NCI-H526 treated with DMSO at 0.1 percent for 48 hours (cell line): ENCODE data around the gene RENBP.
"Not testable (repeated sequence)": the region's sequence is repeated elsewhere in the genome, so short reads cannot be mapped to it uniquely, and the experiment has no call there.

Source experiments
- DNase-seq: peaks from one replicate; lab custom pipeline; 2025; lab: John Stamatoyannopoulos, UW

RENBP gene

DNA sequence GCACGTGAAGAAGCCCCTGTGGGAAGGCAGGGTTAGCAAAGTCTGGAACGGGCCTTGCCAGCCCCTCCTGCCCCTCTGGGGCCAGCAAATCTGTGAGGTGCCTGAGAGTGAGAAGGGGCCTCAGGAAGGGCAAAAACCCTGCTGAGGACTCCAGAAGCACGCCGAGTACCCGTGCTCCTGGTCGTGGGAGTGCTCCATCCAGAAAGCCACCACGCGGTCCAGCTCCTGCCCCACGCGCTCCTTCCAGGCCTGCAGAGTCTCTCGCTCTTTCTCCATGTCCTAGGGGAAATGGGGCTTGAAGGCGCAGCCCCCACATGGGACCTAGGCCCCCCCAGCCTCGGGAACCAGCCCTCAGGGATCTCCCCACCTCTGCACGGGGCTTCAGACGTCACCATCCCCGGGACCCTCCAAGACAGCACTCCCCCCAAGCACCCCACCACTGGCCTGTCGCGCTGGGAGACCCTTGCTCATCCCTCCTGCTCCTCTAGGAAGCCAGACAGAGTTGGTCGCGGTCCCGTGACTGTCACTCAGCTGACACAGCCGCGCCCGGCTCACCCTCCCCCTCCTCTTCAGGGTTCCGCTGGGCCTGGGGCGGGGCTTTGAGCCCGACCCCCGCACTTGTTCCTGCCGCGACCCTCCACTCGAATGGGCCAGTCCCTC lies at the start of gene RENBP:
TSS of gene RENBP (minus strand) at position 504 of the 660 bp plus-strand sequence. CDS start at position 471, 33 bp downstream.
- no peak for DNase-seq

DNA sequence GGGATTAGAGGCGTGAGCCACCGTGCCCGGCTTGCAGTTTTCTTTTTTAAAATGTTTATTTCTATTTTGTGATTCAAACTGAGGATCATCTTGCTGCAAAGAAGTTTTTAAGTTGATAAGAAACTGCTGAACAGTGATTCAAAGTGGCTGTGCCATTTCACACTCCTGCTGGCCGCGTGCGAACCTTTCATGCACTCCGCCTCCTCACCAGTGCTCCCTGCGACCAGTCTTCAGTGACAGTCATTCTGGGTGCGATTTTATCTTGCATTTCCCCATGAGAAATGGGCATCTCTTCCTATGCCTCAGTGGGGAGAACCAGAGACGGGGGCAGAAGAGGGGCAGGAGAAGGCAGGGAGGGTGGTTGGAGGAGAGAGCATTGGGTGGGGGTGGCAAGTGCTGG lies 49.5 kb upstream of the RENBP start:
- DNase-seq: no peak

DNA sequence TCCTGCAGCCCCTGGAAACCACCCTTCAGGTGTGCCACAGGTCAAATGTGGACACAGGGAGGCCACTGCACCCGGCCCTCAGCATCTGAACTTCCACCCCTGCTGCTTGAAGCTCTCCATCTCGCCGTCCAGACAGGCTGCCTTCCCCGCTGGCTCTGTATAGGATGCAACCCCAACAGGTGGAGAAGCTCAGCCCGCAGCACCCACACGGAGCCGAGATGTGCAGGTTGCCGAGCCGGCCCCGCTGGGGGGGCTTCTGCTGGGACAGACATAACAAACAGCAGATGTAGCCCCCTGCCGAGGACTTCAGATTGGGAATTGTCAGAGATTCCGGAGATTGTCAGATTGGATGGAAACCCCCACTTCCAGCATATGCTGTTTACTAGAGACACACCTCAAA lies 48.6 kb upstream of the RENBP start:
- DNase-seq: no peak

DNA sequence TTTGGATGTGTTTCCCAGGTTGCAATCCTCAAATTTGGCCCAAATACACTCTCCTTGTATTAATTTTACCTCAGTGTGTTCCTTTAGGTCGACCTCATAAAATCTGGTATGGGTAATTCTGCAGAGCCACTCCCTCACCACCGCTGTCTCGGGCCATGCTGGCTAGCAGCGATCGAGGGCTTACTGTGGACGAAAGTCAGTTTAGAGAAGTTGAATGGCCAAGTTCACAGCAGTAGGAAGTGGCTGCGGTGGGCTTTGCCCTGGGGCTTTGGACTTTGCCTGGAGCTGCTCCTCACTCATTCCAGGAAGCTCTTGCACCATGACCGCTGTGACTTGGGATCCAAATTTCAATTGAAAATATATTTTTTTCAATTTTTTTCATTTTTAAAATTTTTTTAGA lies 47.7 kb upstream of the RENBP start:
- DNase-seq: no peak

DNA sequence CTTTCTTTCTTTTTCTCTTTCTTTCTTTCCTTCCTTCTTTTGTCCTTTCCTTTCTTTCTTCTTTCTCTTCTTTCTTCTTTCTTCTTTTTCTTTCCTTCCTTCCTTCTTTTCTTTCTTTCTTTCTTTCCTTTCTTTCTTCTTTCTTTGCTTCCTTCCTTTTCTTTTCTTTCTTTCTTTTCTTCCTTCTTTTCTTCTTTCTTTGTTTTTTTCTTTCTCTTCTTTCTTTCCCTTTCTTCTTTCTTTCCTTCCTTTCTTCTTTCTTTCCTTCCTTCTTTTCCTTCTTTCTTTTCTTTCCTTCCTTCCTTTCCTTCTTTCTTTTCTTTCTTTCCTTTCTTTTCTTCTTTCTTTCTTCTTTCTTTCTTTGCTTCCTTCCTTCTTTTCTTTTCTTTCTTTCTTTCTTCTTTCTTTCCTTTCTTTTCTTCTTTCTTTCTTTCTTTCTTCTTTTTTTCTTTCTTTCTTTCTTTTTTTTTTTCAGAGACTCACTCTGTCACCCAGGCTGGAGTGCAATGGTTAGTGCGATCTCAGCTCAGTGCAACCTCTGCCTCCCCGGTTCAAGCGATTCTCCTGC lies 46.7 kb upstream of the RENBP start:
- no peak for DNase-seq

DNA sequence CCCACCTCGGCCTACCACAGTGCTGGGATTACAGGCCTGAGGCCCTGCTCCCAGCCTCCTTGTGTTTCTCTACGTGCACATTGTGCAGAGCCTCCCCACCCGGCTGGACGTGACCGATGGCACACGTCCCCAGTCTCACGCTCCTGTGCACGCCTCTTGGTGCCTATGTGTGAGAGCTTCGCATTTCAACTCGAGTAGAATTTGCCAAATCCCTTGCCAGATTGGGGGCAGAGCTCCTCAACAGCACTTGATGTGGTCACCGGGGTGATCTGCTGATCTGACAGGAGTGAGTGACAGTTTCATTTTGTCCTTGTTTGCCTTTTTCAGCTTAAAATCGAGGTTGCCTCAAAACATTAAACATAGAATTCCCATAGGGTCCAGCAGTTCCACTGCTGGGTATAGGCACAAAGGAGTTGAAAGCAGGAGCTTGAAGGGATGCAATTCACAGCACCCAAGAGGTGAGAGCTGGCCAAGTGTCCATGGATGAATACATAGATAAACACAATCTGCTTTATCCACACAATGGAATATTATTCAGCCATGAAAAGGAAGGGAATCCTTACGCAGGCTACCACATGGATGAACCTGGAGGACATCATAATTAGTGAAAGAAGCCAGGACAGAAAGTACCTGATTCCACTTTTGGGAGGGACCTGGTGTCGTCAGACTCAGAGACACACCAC lies 45.7 kb upstream of the RENBP start:
- DNase-seq: no peak

DNA sequence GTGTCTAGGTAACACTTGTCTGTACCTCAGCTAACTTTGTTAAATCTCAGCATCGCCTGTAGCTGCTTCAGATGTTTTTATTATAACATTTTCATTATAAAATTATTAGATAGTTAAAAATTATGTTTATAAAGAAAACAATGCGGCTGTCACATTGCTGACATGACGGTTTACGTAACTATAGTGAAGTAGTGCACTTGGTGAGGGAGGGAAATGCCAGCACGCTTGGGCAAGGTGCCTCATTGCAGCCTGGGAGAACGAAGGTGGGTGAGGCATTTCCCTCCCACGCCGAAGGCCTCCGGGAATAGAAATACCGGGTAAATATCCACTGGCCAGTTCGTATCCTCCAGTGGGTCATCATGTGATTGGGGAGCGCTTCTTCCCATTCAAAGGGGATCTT lies 44.0 kb upstream of the RENBP start:
- DNase-seq: no peak

DNA sequence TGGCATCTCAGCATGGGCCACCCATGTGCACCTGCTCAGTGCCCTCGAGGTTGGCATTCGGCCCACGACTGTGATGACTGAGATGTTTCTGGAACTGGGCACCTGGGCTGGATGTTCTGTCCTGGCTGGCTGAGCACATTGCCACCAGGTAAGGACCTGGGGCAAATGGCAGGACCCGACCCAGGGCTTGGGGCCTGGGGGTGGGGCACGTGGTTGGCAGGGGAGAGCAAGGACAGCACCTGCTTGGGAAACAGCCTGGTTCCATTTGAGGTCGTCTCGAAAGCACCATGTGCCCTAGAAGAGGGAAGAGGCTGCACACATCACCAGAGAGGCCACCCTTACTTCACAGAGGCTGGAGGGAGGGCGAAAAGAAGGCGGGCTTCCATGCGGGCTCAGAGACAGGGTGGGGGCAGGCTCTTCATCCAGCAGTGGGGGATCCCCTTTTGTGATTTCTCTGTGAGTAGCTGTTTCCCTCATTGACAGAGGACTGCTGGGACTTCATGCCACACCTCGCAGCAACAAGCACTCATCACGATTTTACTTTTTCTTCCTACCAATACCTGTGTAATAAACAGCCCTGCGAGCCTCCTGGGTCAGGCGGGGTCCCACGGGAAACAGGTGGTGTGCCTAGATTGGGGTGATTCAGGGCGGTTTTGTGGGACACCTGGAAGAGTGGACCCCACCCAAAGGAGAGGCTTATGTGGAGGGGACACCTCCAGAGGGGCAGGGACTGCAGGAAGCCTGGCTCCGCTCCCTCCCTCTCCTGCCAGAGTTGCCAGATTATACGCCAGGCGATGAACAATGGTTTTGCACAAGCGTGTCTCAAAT lies 40.1 kb upstream of the RENBP start:
- no peak for DNase-seq

DNA sequence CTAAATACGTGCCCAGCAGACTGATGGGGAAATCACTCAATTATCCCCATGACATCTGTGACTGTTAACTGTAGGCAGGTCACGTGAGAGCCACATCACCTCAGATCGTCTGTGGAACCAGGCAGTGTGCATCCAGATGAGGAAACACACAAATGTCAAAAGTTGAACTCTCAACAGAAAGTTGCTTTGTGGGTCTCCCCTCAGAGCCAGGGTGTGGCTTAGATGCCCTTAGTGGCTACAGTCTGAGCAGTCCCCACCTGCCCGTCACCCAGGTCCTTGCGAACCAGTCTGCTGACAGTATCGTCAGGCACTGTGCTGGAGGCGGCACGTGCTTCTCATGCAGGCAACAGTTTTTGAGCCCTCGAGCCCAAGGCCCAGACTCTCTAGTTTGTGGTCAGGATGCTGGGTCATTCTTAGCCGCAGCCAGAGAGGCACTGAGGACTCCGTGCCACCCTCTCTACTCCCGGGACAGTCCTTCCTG lies 38.9 kb upstream of the RENBP start:
- no peak for DNase-seq

DNA sequence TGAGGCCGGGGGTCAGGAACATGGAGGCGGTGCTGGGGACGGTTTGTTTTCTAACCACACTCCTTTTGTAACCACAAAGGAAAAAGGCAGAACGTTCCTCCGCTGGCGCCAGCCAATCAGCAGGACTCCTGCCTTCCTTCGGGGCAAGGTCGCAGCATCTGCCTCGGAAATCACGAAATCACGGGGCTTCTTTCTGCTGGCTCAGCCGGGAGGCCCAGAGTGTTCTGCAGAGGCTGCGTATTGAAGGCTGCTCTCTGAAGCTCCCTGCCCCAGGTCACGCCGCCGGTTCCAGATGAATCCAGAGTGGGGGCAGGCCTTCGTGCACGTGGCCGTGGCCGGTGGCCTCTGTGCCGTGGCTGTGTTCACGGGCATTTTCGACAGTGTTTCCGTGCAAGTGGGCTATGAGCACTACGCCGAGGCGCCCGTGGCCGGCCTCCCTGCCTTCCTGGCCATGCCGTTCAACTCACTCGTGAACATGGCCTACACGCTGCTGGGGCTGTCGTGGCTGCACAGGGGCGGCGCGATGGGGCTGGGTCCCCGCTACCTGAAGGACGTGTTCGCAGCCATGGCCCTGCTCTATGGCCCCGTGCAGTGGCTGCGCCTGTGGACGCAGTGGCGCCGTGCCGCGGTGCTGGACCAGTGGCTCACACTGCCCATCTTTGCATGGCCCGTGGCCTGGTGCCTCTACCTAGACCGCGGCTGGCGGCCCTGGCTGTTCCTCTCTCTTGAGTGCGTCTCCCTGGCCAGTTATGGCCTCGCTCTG lies 37.5 kb upstream of the RENBP start:
- DNase-seq: no peak

DNA sequence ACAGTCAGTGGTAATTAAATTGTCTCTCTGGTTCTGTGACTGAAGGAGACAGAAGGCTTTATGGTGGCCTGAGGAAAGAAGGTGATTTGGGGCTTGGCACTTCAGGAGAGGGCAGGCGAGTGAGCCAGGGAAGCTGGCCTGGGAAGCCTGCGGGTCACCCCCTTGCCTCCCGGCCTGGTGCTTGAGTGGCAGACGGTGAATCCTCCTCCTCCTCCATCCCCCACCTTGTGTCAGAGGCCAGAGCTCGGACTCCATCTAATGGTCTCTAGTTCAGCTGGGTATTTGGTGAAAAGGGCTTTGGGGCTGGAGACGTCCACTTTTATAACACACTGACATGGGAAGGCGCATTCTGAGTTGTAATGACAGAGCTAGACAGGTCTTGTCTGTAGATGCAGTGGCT lies 36.8 kb upstream of the RENBP start:
- no peak for DNase-seq

DNA sequence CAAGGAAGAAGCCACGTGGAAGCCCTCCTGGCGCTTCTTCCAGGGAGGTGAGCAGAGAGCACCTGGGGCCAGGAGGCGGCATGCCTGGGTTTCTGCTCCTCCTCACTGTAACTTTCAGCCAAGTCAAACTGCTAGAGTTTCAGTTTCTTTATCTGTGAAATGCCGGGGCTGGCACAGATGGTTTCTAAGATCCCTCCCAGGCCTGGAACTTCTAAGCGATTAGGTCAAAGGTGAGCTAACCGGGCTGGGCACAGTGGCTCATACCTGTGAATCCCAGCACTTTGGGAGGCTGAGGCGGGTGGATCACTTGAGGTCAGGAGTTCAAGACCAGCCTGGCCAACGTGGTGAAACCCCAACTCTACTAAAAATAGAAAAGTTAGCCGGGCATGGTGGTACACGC lies 36.0 kb upstream of the RENBP start:
- not testable (repeated sequence) for DNase-seq

DNA sequence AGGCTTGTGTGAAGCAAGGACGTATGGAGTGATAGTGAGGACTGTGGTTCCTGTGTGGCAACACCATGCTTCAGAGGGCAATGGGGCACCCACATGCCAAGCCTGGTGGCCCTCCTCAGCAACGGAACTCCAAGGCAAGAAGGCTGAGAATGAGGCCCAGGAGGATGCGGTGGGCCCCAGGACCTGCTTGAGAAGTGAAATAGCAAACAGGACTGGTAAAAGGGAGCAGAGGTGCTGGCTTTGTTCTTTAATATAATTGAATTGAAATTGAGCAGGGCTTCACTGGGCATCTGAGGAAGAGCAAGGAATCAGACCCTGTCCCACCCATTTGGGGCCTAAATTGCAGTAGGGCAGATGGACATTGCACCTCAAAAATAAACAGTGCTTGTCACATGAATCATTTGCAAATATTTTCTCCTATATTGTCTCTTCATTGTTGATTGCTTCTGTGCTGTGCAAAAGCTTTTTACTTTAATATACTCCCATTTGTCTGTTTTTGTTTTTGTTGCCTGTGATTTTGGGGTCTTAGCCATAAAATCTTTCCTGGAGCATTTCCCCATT lies 30.4 kb upstream of the RENBP start:
- no peak for DNase-seq

DNA sequence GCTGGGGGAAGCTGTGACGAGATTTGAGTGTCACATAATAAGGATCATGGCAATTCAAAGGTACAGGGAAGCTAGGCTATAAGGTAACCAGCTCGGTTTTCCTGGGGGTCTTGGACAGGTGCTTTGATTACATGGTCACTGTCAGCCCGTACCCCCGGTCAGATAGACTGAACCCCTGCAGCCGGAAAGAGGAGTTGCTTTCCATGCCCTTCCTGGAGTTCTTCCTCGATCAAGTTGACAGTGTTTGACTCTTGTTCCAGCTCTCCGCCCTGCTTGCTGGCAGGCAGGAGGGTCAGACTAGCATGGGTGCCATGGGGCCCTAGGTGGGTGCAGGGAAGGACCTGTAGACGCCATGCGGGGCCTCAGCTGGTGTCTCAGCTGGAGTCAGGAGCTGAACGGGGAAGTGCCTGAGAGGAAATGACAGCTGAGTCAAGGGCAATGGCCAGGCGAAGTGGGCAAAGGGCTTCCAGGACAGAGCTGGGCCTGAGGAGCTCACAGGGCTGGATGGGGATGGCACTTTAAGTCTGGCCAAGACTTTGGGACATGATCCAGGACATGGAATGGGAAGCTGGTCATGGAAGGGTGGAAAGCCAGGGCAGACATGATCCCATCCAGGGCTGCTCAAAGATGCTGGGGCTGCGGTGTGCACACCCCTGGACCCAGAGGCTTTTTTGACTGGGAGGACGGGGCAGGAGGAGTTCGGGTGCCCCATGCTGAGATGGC lies 29.7 kb upstream of the RENBP start:
- no peak for DNase-seq

DNA sequence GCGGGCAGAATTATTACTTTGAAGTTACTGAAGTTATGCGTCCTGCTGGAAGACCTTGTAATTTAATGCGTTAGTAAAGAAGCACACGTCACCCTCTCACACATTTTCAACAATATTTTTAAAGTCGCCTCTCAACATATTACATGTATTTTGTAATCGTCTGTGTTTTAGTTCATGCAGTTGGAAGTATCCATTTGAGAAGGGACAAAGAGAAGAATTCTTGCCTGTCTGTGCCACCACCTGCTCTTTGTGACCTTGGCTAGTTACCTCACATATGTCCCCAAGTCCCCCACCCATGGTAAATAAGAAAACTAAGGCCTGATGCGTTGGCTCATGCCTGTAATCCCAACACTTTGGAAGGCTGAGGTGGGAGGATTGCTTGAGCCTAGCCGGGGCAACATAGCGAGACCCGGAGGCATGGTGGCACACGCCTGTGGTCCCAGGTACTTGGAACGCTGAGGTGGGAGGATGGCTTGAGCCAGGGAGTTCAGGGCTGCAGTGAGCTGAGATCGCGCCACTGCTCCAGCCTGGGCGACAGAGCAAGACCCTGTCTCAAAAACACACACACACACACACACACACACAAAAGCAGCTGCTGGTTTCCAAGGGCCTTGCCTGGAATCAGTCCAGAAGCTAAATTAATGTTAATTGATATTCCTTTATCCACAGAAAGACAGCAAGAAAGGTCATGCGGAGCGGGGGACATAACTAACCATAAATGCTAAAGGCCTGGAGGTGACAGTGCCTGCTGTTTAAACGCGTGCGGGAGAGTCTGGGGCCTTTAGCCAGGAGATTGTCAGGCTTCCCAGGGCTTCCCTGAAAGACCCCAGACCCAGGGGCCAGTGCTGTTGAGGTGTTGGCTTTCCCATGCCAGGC lies 28.9 kb upstream of the RENBP start:
- no peak for DNase-seq

DNA sequence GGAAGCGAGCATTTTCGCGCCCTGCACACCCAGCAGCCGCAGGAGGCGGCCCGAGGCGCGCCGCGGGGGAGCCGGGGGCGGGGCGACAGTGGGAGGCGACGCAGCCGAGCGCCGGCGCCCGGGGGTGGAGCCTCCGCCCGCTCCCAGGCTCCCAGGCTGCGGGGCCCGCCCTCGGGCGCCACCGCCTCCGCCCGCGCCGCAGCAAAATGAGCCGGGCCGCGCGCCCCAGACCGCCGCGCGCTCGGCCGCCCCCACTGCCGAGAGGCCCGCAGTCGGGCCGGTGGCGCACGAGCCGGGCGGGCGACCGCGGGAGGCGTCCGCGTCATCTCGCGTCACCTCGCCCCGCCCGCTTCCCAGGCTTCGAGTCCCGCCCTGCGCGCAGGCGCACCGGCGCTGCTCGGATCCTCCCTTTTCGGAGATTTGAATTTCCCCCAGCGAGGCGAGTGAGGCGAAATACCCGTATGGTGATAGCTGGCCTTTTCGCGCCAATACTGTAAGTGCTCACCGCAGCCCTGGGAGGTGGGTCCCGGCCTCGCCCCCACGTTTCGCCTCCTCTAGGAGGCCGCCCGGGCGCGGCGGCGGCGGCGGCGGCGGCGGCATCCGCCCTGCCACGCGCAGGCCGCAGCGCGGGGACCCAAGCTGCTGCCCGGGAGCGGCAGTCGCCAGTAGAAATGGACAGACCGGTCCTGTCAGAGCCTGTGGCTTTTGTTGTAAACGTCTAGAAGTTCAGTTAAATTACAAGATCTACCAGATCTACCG lies 28.1 kb upstream of the RENBP start, which contains the start of gene TMEM187:
TSS of gene TMEM187 (plus strand) at position 387 of the 759 bp plus-strand sequence. CDS start 9,309 bp downstream, outside the sequence.
- DNase-seq: peak; percentile 87

DNA sequence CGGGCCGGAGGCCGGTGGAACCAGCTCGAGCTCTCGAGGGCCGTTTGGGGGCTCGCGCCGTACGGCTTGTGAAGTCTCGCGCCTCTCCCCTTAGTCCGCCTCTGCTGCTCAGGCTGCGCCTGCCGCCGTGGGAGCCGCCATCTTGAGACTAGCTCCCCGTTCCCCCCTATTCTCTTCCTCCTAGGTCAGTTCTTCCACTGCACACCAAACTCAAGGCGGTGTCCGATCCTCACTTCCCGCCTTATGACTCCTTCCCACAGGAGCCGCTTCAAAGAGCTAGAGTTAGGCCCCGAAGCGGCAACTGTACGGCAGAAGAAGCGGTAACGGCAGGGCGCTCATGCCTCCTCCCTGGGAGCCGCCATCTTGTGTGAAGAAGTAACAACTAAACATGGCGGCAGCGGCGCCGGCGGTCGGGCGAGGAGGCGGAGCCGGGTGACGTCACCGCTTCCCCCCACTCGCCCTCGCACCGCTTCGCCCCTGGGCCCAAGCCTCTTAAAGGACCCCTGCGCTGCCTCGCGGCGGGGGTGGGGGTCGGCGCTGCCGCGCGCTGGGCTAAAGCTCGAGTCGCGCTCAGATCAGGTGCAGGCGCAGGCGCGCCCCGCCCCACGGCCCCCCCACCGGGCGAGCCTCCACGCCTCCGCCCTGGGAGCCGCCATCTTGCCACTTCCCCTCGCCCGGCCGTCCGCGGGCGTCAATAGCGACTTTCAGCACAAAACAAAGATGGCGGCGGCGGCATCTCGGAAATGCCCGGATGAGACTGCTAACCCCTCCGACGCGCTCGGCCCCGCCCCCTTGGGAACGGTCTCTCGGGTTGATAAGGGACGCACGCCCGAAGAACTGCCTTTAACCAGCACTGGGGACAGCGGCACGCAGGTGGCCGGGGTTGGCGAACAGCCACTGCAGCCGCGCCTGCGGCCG lies 27.3 kb upstream of the RENBP start, which contains the start of gene HCFC1:
TSS of gene HCFC1 (minus strand) at position 369 of the 918 bp plus-strand sequence. CDS start 978 bp downstream, outside the sequence.
- DNase-seq: peak; percentile 88

DNA sequence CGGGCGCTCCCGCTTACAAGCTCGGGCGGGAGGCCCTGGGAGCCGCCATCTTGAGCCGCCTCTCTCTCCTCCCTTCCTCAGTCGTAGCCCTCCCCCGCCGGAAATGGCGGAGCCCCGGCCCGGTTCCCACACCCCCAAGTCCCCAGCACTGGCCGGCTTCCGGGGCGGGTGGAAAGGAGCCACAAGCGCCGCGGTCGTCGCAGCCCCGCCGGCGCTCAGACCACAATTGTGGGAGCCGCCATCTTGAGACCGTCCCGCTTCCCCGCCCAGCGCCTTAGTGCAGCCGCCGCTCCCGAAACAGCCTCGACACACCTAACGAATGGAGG lies 26.6 kb upstream of the RENBP start:
- DNase-seq: peak; percentile 37
